C4-2B (cell line): ENCODE results near the gene GOLM1.

Source experiments
- H3K27ac ChIP-seq: fragments of 450-650 bp; 2 replicates; pipeline ENCODE4 v1.5.1; 2017
- CTCF ChIP-seq: fragments of 450-650 bp; conservative IDR thresholded peaks from 2 replicates; pipeline ENCODE4 v1.5.1; 2017; ENCODE audit warnings: mild to moderate bottlenecking
- ZFX ChIP-seq: fragments of 450-650 bp; IDR thresholded peaks from 2 replicates; pipeline ENCODE4 v1.6.1; 2017

GOLM1 gene

GRCh38 chr9:86126998-86127972 lies 27.9 kb upstream of the GOLM1 start:
- peak overlapping the region; percentile 54 for H3K27ac ChIP-seq
- no peak for TF ChIP-seq ZFX
- TF ChIP-seq CTCF: no peak

GRCh38 chr9:86122311-86122710 lies 23.0 kb upstream of the GOLM1 start:
- H3K27ac ChIP-seq: no peak overlapping the region
- TF ChIP-seq ZFX (no peak), CTCF (no peak; the same call in 1 of the 2 replicates)

- H3K27ac ChIP-seq: no peak overlapping the region
- TF ChIP-seq ZFX (no peak), CTCF (no peak)
These were observed 20.1 kb upstream of the GOLM1 start for GRCh38 chr9:86119457-86119856.

- no peak overlapping the region for H3K27ac ChIP-seq
- TF ChIP-seq ZFX (no peak), CTCF (no peak)
These were observed 17.1 kb upstream of the GOLM1 start for GRCh38 chr9:86116425-86116824.

- TF ChIP-seq CTCF (no peak), ZFX (no peak)
- no peak overlapping the region for H3K27ac ChIP-seq
These were observed 16.5 kb upstream of the GOLM1 start for GRCh38 chr9:86115886-86116285.

- no peak for TF ChIP-seq ZFX
- TF ChIP-seq CTCF: no peak
- H3K27ac ChIP-seq: no peak overlapping the region
These were observed 12.7 kb upstream of the GOLM1 start for GRCh38 chr9:86112057-86112456.

- H3K27ac ChIP-seq: no peak overlapping the region
- no peak for TF ChIP-seq ZFX
These were observed 3.3 kb upstream of the GOLM1 start for GRCh38 chr9:86102626-86103025.
